Activated naive CD4-positive, alpha-beta T cell treated with anti-CD3 and anti-CD28 coated beads, Interleukin-2, amount 50 U/mL, for 72 hours (primary cell): ENCODE measurements around the gene SELENOM. TPM values are rescaled to one million over a fixed set of nuclear protein-coding genes. Genes with fewer than 3 reads are reported as not detected.
A peak's percentile ranks its signal among the peaks of the same experiment; 100 is the strongest.

Experiments used
- ATAC-seq, 2 donors: fragments of 150-1000 bp; cut with Tn5 transposase; 2 replicates each; pipeline ENCODE4 v1.10.0; 2021; ENCODE audit warnings: mild to moderate bottlenecking in 2 of 2, moderate library complexity in 2 of 2
- DNase-seq, 2 donors: peaks; one replicate each; pipeline ENCODE4 v3.0.0; 2021 to 2022; ENCODE audit warnings: low spot score in 2 of 2
- H3K27ac Mint-ChIP-seq, 2 donors: one replicate each; pipeline ENCODE4 v1.8.0; 2022; ENCODE audit warnings: mild to moderate bottlenecking in 2 of 2, mixed read lengths in 2 of 2
- H3K36me3 Mint-ChIP-seq, 2 donors: one replicate each; pipeline ENCODE4 v1.8.0; 2022; ENCODE audit warnings: mixed read lengths in 2 of 2
- H3K9me3 Mint-ChIP-seq, 2 donors: one replicate each; pipeline ENCODE4 v1.8.0; 2022; ENCODE audit warnings: mixed read lengths in 2 of 2
- total RNA-seq, 2 donors: library from RNA; stranded (reverse); gene quantifications; one replicate each; pipeline ENCODE4 v1.2.3, GENCODE V29; 2022

Gene SELENOM
- total RNA-seq, 2 donors from 2014 or later = 7.0 to 10.2 TPM

- no peaks in the 10 kb centered on the region for H3K9me3 Mint-ChIP-seq
- H3K36me3 Mint-ChIP-seq = peaks cover 0 to 1% of the 10 kb centered on the region in 2 donors
- ATAC-seq (no peak), DNase-seq (no peak)
- no peak overlapping the region for H3K27ac Mint-ChIP-seq
These were observed 17.9 kb downstream of the SELENOM start for GRCh38 chr22:31089160-31090100.

GRCh38 chr22:31088233-31088986 is 19.0 kb downstream of the SELENOM start:
- Mint-ChIP-seq H3K9me3 (no peaks in the 10 kb centered on the region), H3K27ac (no peak overlapping the region), H3K36me3 (peaks cover 0 to 10% of the 10 kb centered on the region in 2 donors)
- DNase-seq = no peak
- no peak for ATAC-seq

- peaks cover 0 to 15% of the 10 kb centered on the region in 2 donors for H3K36me3 Mint-ChIP-seq
These were observed 19.6 kb downstream of the SELENOM start for GRCh38 chr22:31087744-31088215.

GRCh38 chr22:31086703-31087330 is 20.6 kb downstream of the SELENOM start:
- no peak for ATAC-seq
- no peaks in the 10 kb centered on the region for H3K9me3 Mint-ChIP-seq
- no peak overlapping the region for H3K27ac Mint-ChIP-seq
- no peak for DNase-seq
- peaks cover 6 to 22% of the 10 kb centered on the region in 2 donors for H3K36me3 Mint-ChIP-seq

More at GRCh38 chr22:31087744-31088215, 19.6 kb downstream of the SELENOM start:
- no peak overlapping the region for H3K27ac Mint-ChIP-seq
- ATAC-seq (no peak), DNase-seq (no peak)
- H3K9me3 Mint-ChIP-seq = no peaks in the 10 kb centered on the region

- no peak for ATAC-seq
- H3K27ac Mint-ChIP-seq = peak overlapping the region in 1 of 2 donors; percentile 90
These were observed 21.4 kb downstream of the SELENOM start for GRCh38 chr22:31085928-31086327.

GRCh38 chr22:31085493-31085824 is 21.9 kb downstream of the SELENOM start:
- Mint-ChIP-seq H3K9me3 (no peaks in the 10 kb centered on the region), H3K36me3 (peaks cover 6 to 29% of the 10 kb centered on the region in 2 donors), H3K27ac (peak overlapping the region; percentile 72 to 90)
- DNase-seq = no peak
- ATAC-seq = no peak

More at GRCh38 chr22:31085928-31086327, 21.4 kb downstream of the SELENOM start:
- H3K36me3 Mint-ChIP-seq = peaks cover 6 to 29% of the 10 kb centered on the region in 2 donors
- no peak for DNase-seq
- H3K9me3 Mint-ChIP-seq = no peaks in the 10 kb centered on the region

GRCh38 chr22:31084811-31085492 is 22.4 kb downstream of the SELENOM start:
- DNase-seq (peak; percentile 89), ATAC-seq (peak; percentile 82 to 83)
- H3K36me3 Mint-ChIP-seq = peaks cover 6 to 29% of the 10 kb centered on the region in 2 donors
- no peaks in the 10 kb centered on the region for H3K9me3 Mint-ChIP-seq
- H3K27ac Mint-ChIP-seq = peak overlapping the region; percentile 72 to 90

GRCh38 chr22:31083923-31084810 is 23.2 kb downstream of the SELENOM start:
- ATAC-seq = peak in 1 of 2 donors; percentile 6
- no peak for DNase-seq
- H3K36me3 Mint-ChIP-seq = peaks cover 6 to 29% of the 10 kb centered on the region in 2 donors

GRCh38 chr22:31083377-31083768 is 24.0 kb downstream of the SELENOM start:
- ATAC-seq = no peak
- no peak for DNase-seq
- Mint-ChIP-seq H3K27ac (peak overlapping the region in 1 of 2 donors; percentile 90), H3K9me3 (no peaks in the 10 kb centered on the region), H3K36me3 (peaks cover 6 to 29% of the 10 kb centered on the region in 2 donors)

More at GRCh38 chr22:31083923-31084810, 23.2 kb downstream of the SELENOM start:
- Mint-ChIP-seq H3K27ac (peak overlapping the region; percentile 90 to 95), H3K9me3 (no peaks in the 10 kb centered on the region)

- Mint-ChIP-seq H3K27ac (peak overlapping the region in 1 of 2 donors; percentile 90), H3K36me3 (peaks cover 6 to 29% of the 10 kb centered on the region in 2 donors), H3K9me3 (no peaks in the 10 kb centered on the region)
- DNase-seq (peak in 1 of 2 donors; percentile 74), ATAC-seq (no peak)
These were observed 24.6 kb downstream of the SELENOM start for GRCh38 chr22:31082606-31083376.

- H3K9me3 Mint-ChIP-seq = no peaks in the 10 kb centered on the region
- no peak for DNase-seq
- ATAC-seq = peak in 1 of 2 donors; percentile 33
- peak overlapping the region in 1 of 2 donors; percentile 90 for H3K27ac Mint-ChIP-seq
- H3K36me3 Mint-ChIP-seq = peaks cover 6 to 29% of the 10 kb centered on the region in 2 donors
These were observed 25.3 kb downstream of the SELENOM start for GRCh38 chr22:31081963-31082605.

- Mint-ChIP-seq H3K36me3 (peaks cover 6 to 29% of the 10 kb centered on the region in 2 donors), H3K27ac (peak within 1 kb of the TSS; percentile 77 to 90), H3K9me3 (no peaks in the 10 kb centered on the region)
- DNase-seq (peak; percentile 90 to 95), ATAC-seq (peak; percentile 74 to 77)
These were observed 26.3 kb downstream of the SELENOM start, which contains the start of gene SMTN for GRCh38 chr22:31080848-31081649. TSS of gene SMTN (plus strand) at chr22:31081318. CDS start at chr22:31083259, 1,941 bp downstream.

GRCh38 chr22:31080164-31080847 is 27.1 kb downstream of the SELENOM start:
- Mint-ChIP-seq H3K9me3 (no peaks in the 10 kb centered on the region), H3K36me3 (peaks cover 6 to 29% of the 10 kb centered on the region in 2 donors), H3K27ac (peak overlapping the region in 1 of 2 donors; percentile 90)
- DNase-seq (no peak), ATAC-seq (no peak)
